IMR-90 (cell line): ENCODE results near the gene HTRA2. TPM values are rescaled to one million over a fixed set of nuclear protein-coding genes. Genes with fewer than 3 reads are reported as not detected.

Experiments
- ATAC-seq: fragments of 200-7000 bp; cut with Tn5 transposase; 2 replicates; pipeline ENCODE4 v1.9.1; 2020; ENCODE audit warnings: low read depth, mild to moderate bottlenecking, moderate library complexity
- BruUV-seq: library from RNA; stranded (reverse); fragments of 400-500 nt; replicated peaks from 2 replicates; lab custom pipeline; 2021; lab: Mats Ljungman, UMichigan
- CTCF ChIA-PET: fragments of 300-600 bp; formaldehyde crosslinking; extraction: SDS; loops from one replicate; lab custom pipeline; 2021; ENCODE audit warnings: antibody characterized with exemption; lab: Yijun Ruan, JAX
- POLR2A ChIA-PET: fragments of 300-600 bp; sonication (Branson Sonifier 250); formaldehyde crosslinking; loops from one replicate; lab custom pipeline; 2022; ENCODE audit warnings: antibody characterized with exemption; ENCODE audit not compliant: unreplicated experiment; lab: Charles Lee
- DNase-seq: peaks from one replicate; pipeline ENCODE4 v3.0.0; 2013
- H2AFZ ChIP-seq: replicated peaks from 2 replicates; pipeline ENCODE3; 2013; ENCODE audit warnings: low read length, mild to moderate bottlenecking; ENCODE audit not compliant: poor library complexity
- H2AK5ac ChIP-seq: 2 replicates; pipeline ENCODE4 v1.6.1; 2013; ENCODE audit warnings: low read depth, low read length, inconsistent platforms
- H2AK9ac ChIP-seq: replicated peaks from 2 replicates; pipeline ENCODE3; 2013; ENCODE audit warnings: mild to moderate bottlenecking, low read depth, low read length, moderate library complexity; ENCODE audit not compliant: poor library complexity
- H2BK120ac ChIP-seq: 2 replicates; pipeline ENCODE4 v1.6.1; 2013; ENCODE audit warnings: low read depth, low read length, inconsistent platforms
- H2BK15ac ChIP-seq: 3 replicates; pipeline ENCODE4 v1.6.1; 2013; ENCODE audit warnings: low read depth, low read length, inconsistent platforms
- H2BK20ac ChIP-seq: 2 replicates; pipeline ENCODE4 v1.6.1; 2013; ENCODE audit warnings: low read depth, mild to moderate bottlenecking, inconsistent platforms, low read length, moderate library complexity
- H2BK5ac ChIP-seq: 2 replicates; pipeline ENCODE4 v1.6.1; 2013; ENCODE audit warnings: mild to moderate bottlenecking, low read depth, low read length, inconsistent platforms; ENCODE audit not compliant: poor library complexity, severe bottlenecking
- H3K14ac ChIP-seq: replicated peaks from 2 replicates; pipeline ENCODE4 v1.6.1; 2013; ENCODE audit warnings: low read depth, low read length, inconsistent platforms
- H3K18ac ChIP-seq: 2 replicates; pipeline ENCODE4 v1.6.1; 2013; ENCODE audit warnings: low read depth, low read length, control low read depth
- H3K23ac ChIP-seq: 2 replicates; pipeline ENCODE4 v1.6.1; 2013; ENCODE audit warnings: low read depth, low read length, inconsistent platforms
- H3K27ac ChIP-seq: 2 replicates; pipeline ENCODE4 v1.5.1; 2013; ENCODE audit warnings: mild to moderate bottlenecking, control low read depth, low read length; ENCODE audit not compliant: insufficient read depth
- H3K27me3 ChIP-seq: 2 replicates; pipeline ENCODE4 v1.6.1; 2013; ENCODE audit warnings: low read length; ENCODE audit not compliant: control insufficient read depth, insufficient read depth
- H3K36me3 ChIP-seq: 2 replicates; pipeline ENCODE4 v1.6.1; 2013; ENCODE audit warnings: low read length, mixed read lengths; ENCODE audit not compliant: control insufficient read depth, insufficient read depth
- H3K4ac ChIP-seq: 2 replicates; pipeline ENCODE4 v1.6.1; 2013; ENCODE audit warnings: low read depth, low read length, inconsistent platforms
- H3K4me1 ChIP-seq: 2 replicates; pipeline ENCODE4 v1.6.1; 2013; ENCODE audit warnings: low read length, mixed read lengths; ENCODE audit not compliant: control insufficient read depth, insufficient read depth
- H3K4me2 ChIP-seq: 2 replicates; pipeline ENCODE4 v1.6.1; 2013; ENCODE audit warnings: low read depth, mild to moderate bottlenecking, control low read depth, low read length, moderate library complexity
- H3K4me3 ChIP-seq: 2 replicates; pipeline ENCODE4 v1.5.1; 2013; ENCODE audit warnings: low read depth, mild to moderate bottlenecking, control low read depth, low read length, moderate library complexity; ENCODE audit not compliant: insufficient read depth
- H3K56ac ChIP-seq: 2 replicates; pipeline ENCODE4 v1.6.1; 2013; ENCODE audit warnings: low read length, inconsistent platforms; ENCODE audit not compliant: insufficient read depth; ENCODE audit errors: extremely low read depth
- H3K79me1 ChIP-seq, 2 experiments: 2 replicates each; pipeline ENCODE4 v1.6.1; 2013; ENCODE audit warnings: low read length in 2 of 2, inconsistent platforms in 1 of 2, low read depth in 1 of 2
- H3K9ac ChIP-seq: 2 replicates; pipeline ENCODE4 v1.6.1; 2013; ENCODE audit warnings: low read depth, low read length, control low read depth
- H3K9me1 ChIP-seq: 2 replicates; pipeline ENCODE4 v1.6.1; 2013; ENCODE audit warnings: low read length, inconsistent platforms; ENCODE audit not compliant: insufficient read depth
- H3K9me3 ChIP-seq: 2 replicates; pipeline ENCODE4 v1.6.1; 2013; ENCODE audit warnings: low read length; ENCODE audit not compliant: control insufficient read depth, insufficient read depth
- H4K20me1 ChIP-seq: 2 replicates; pipeline ENCODE4 v1.6.1; 2013; ENCODE audit warnings: low read length, inconsistent platforms; ENCODE audit not compliant: insufficient read depth
- H4K5ac ChIP-seq: 2 replicates; pipeline ENCODE4 v1.6.1; 2013; ENCODE audit warnings: mild to moderate bottlenecking, low read depth, low read length, control low read depth
- H4K8ac ChIP-seq, 2 experiments: 2 replicates each; pipeline ENCODE4 v1.6.1; 2013; ENCODE audit warnings: low read depth in 2 of 2, low read length in 2 of 2, control low read depth in 1 of 2, inconsistent platforms in 1 of 2
- H4K91ac ChIP-seq: 2 replicates; pipeline ENCODE4 v1.6.1; 2013; ENCODE audit warnings: low read depth, low read length, inconsistent platforms; ENCODE audit not compliant: insufficient read depth
- BHLHE40 ChIP-seq: fragments of 150-350 bp; IDR thresholded peaks from 2 replicates; pipeline ENCODE4 v1.6.1; 2016; ENCODE audit warnings: mild to moderate bottlenecking, low read depth, low read length
- CEBPB ChIP-seq: IDR thresholded peaks from 2 replicates; pipeline ENCODE4 v1.6.1; 2012; ENCODE audit warnings: low read depth, low read length, improper control_type of control experiment
- CHD1 ChIP-seq: IDR thresholded peaks from 2 replicates; pipeline ENCODE4 v1.6.1; 2012; ENCODE audit warnings: low read depth, low read length, improper control_type of control experiment
- CTCF ChIP-seq: conservative IDR thresholded peaks from 2 replicates; pipeline ENCODE4 v1.5.1; 2012; ENCODE audit warnings: mild to moderate bottlenecking, low read depth, low read length, improper control_type of control experiment
- ELK1 ChIP-seq: fragments of 150-350 bp; IDR thresholded peaks from 2 replicates; pipeline ENCODE4 v1.6.1; 2016; ENCODE audit warnings: low read depth, mild to moderate bottlenecking, low read length, moderate library complexity, borderline replicate concordance
- MXI1 ChIP-seq: IDR thresholded peaks from 2 replicates; pipeline ENCODE4 v1.6.1; 2012; ENCODE audit warnings: low read depth, mild to moderate bottlenecking, low read length, moderate library complexity, borderline replicate concordance
- POLR2A ChIP-seq: IDR thresholded peaks from 2 replicates; pipeline ENCODE4 v1.6.1; 2012; ENCODE audit warnings: mild to moderate bottlenecking, low read depth, low read length
- RAD21 ChIP-seq: IDR thresholded peaks from 2 replicates; pipeline ENCODE4 v1.6.1; 2012; ENCODE audit warnings: low read length, improper control_type of control experiment
- WGBS, 2 experiments: methylation state at CpG; one replicate each; pipeline versions ENCODE4 v1.1.5 to v1.1.7; 2013; ENCODE audit warnings: missing lambda C conversion rate in 2 of 2; ENCODE audit not compliant: insufficient read length in 1 of 2; ENCODE audit errors: extremely low coverage in 2 of 2; 5-methylcytosine and 5-hydroxymethylcytosine counted together
- dilution Hi-C: fragments of 300-500 bp; cut with HindIII; formaldehyde crosslinking; loops from one replicate; pipeline ENCODE4 v1.14.3; 2018; ENCODE audit warnings: low sequenced_read_pairs; ENCODE audit not compliant: unreplicated experiment
- in situ Hi-C: fragments of 300-500 bp; cut with MboI; formaldehyde crosslinking; loops from 3 replicates; pipeline ENCODE4 v1.14.3; 2019; ENCODE audit warnings: low sequenced_read_pairs, inconsistent platforms, mixed read lengths
- intact Hi-C: fragments of 100-400 bp; cut with micrococcal nuclease; formaldehyde crosslinking; loops from 2 replicates; pipeline ENCODE4 v1.10.0; 2022
- polyA plus RNA-seq, 3 experiments: library from polyadenylated mRNA; depleted of rRNA; stranded (reverse); fragments of >200 nt; gene quantifications; 2 replicates each; pipeline ENCODE4 v1.2.3, GENCODE V29; 2012; ENCODE audit warnings: low replicate concordance in 1 of 3
- total RNA-seq: library from RNA; depleted of rRNA; stranded (reverse); fragments of >200 nt; gene quantifications from 2 replicates; pipeline ENCODE4 v1.2.3, GENCODE V29; 2012

HTRA2 gene
- total and polyA plus RNA-seq, 2 of the 4 experiments (the other 2 are of a cell fraction): 23.6 to 28.1 TPM

GRCh38 chr2:74576211-74576862, 46.6 kb downstream of the HTRA2 start (continued):
- no peak for TF ChIP-seq CTCF

- Histone ChIP-seq H3K23ac (peak overlapping the region; percentile 87), H3K14ac (peak overlapping the region; percentile 85), H3K56ac (peak overlapping the region; percentile 55; the same call in 1 of the 2 replicates), H3K9me3 (no peaks in the 10 kb centered on the region), H4K5ac (peak overlapping the region; percentile 27; the same call in 1 of the 2 replicates), H3K36me3 (no peaks in the 10 kb centered on the region), H3K9ac (no peak overlapping the region; the same call in 1 of the 2 replicates), H4K91ac (peak overlapping the region; percentile 82), H3K18ac (peak overlapping the region; percentile 84; the same call in 1 of the 2 replicates), H2BK5ac (peak overlapping the region; percentile 98), H3K27ac (peak overlapping the region; percentile 84), H3K4me1 (peaks cover 21% of the 10 kb centered on the region), H2AK9ac (no peak overlapping the region), H3K4me3 (no peak overlapping the region), H2AFZ (peak overlapping the region; percentile 3), H2BK120ac (peak overlapping the region; percentile 90), H3K4ac (peak overlapping the region; percentile 91), H4K8ac (peak overlapping the region; percentile 45 to 81; a peak in 3 of 4 replicates), H3K27me3 (no peaks in the 10 kb centered on the region), H3K9me1 (peaks cover 22% of the 10 kb centered on the region; the same call in 1 of the 2 replicates), H3K79me1 (no peaks in the 10 kb centered on the region), H3K4me2 (peak overlapping the region; percentile 27; the same call in 1 of the 2 replicates), H2AK5ac (peak overlapping the region; percentile 82; the same call in 1 of the 2 replicates), H4K20me1 (no peaks in the 10 kb centered on the region), H2BK15ac (peak overlapping the region; percentile 75), H2BK20ac (peak overlapping the region; percentile 85)
- no CpG with 5 or more reads among the region's 1 CpG for WGBS, 2 experiments
- ATAC-seq: peak; percentile 47
- BruUV-seq: no TSS peak
- CTCF ChIA-PET: interaction anchor here (0.9 to 1.1 kb wide), 4 partner anchors 8 to 95 kb away, joined by 3 to 4 read pairs (median 4); partner anchors contain the start of genes CCDC142 and TTC31
- no peak for TF ChIP-seq MXI1
- no peak for TF ChIP-seq ELK1
- peak; percentile 30 for TF ChIP-seq RAD21
- no peak for TF ChIP-seq BHLHE40
- TF ChIP-seq CHD1: no peak
- TF ChIP-seq CEBPB: peak; percentile 59
- TF ChIP-seq CTCF: peak; percentile 36
- TF ChIP-seq POLR2A: no peak
- in situ Hi-C loops: loop anchor here (5.0 kb wide), 1 partner anchor 95 kb away; the partner anchor contains the start of genes CCDC142 and TTC31
- peak; percentile 90 for DNase-seq
- POLR2A ChIA-PET: interaction anchor here (0.6 kb wide), 1 partner anchor 64 kb away, joined by 11 read pairs; no protein-coding TSS in a partner anchor
- intact Hi-C loops: loop anchor here (2.0 to 5.0 kb wide), 2 partner anchors 48 to 325 kb away; partner anchors contain the start of genes AUP1 and HTRA2
- dilution Hi-C loops: no loop called here
Measured at GRCh38 chr2:74576863-74577229, 47.1 kb downstream of the HTRA2 start.
